HG02588 (cell line): ENCODE measurements around the gene OSBPL1A.

Experiments used
- ATAC-seq: cut with Tn5 transposase; IDR thresholded peaks from one replicate; pipeline ENCODE4 v1.9.1; 2021; ENCODE audit warnings: mild to moderate bottlenecking, moderate library complexity; ENCODE audit not compliant: unreplicated experiment

Gene OSBPL1A

GRCh38 chr18:24230766-24231165, 166.9 kb downstream of the OSBPL1A start:
- no peak for ATAC-seq

- no peak for ATAC-seq
Observed at GRCh38 chr18:24228667-24229041, 169.0 kb downstream of the OSBPL1A start.

GRCh38 chr18:24227977-24228666, 169.5 kb downstream of the OSBPL1A start:
- ATAC-seq: no peak

GRCh38 chr18:24220318-24220688, 177.3 kb downstream of the OSBPL1A start:
- ATAC-seq: no peak

GRCh38 chr18:24219561-24220317, 177.9 kb downstream of the OSBPL1A start:
- no peak for ATAC-seq

- no peak for ATAC-seq
Observed at GRCh38 chr18:24214913-24215312, 182.7 kb downstream of the OSBPL1A start.

GRCh38 chr18:24214144-24214543, 183.5 kb downstream of the OSBPL1A start:
- no peak for ATAC-seq

- ATAC-seq: no peak
Observed at GRCh38 chr18:24212939-24213338, 184.7 kb downstream of the OSBPL1A start.

- no peak for ATAC-seq
Observed at GRCh38 chr18:24209558-24209957, 188.1 kb downstream of the OSBPL1A start.

GRCh38 chr18:24208270-24209035, 189.2 kb downstream of the OSBPL1A start:
- ATAC-seq: no peak

- no peak for ATAC-seq
Observed at GRCh38 chr18:24204904-24205303, 192.7 kb downstream of the OSBPL1A start.

GRCh38 chr18:24201699-24202687, 195.6 kb downstream of the OSBPL1A start:
- no peak for ATAC-seq

GRCh38 chr18:24200494-24201290, 196.9 kb downstream of the OSBPL1A start:
- ATAC-seq: no peak

GRCh38 chr18:24199372-24199962, 198.2 kb downstream of the OSBPL1A start:
- no peak for ATAC-seq

GRCh38 chr18:24198461-24198860, 199.2 kb downstream of the OSBPL1A start:
- ATAC-seq: no peak

- ATAC-seq: no peak
Observed at GRCh38 chr18:24197412-24197811, 200.2 kb downstream of the OSBPL1A start.

- ATAC-seq: no peak
Observed at GRCh38 chr18:24196764-24197163, 200.9 kb downstream of the OSBPL1A start.

GRCh38 chr18:24195296-24196053, 202.1 kb downstream of the OSBPL1A start:
- ATAC-seq: no peak

- ATAC-seq: no peak
Observed at GRCh38 chr18:24190590-24190989, 207.0 kb downstream of the OSBPL1A start.
